Stimulated activated naive CD4-positive, alpha-beta T cell treated with Interleukin-2 at 50 U/mL for 16 hours (primary cell): ENCODE data around the gene SFTPB.
"Not testable (repeated sequence)": the region's sequence is repeated elsewhere in the genome, so short reads cannot be mapped to it uniquely, and the experiment has no call there.

Experiments
- DNase-seq: peaks from one replicate; lab custom pipeline; 2025; lab: John Stamatoyannopoulos, UW

SFTPB gene

DNA sequence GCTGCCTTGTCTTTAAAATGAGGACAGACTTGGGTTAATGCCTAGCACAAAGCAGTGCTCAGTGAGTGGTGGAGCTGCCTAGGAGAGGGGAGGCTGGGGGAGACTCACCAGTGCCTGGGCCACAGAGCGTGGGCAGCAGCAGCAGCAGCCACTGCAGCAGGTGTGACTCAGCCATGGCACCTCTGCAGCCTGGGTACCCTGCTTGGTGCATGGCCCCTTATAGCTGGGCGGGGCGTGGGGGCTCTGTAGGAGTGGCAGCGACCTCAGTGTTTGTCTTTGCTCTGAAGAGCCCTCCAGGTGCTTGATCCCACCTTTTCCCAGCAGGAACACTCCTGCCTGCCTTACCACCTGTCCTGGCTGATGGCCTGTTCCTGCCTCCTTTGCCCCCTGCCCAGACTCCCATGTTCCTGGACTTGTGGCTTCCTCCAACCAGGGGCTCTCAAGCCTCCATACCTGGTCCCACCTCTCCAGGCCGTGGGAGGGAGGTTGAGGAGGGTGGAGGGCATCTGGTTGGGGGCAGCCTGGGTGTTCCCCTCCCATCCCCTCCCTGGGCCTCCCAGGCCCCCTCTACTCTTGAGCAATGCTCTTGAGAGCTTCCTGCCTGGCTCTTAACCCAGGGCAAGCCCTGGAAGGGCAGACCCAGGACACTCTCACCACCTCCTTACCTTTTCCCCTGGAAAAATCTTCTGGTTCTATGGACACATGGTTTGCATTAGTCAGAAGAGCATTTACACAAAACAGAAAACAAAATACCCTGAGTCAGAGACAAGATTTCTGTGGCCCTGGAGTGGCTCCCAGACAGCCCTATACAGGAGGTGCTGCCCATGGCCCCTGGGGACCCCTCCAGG lies at the start of gene SFTPB:
Gene SFTPB (minus strand): TSS at position 191 of the 848 bp plus-strand sequence. CDS start 16 bp downstream, at position 175.
- DNase-seq: no peak

DNA sequence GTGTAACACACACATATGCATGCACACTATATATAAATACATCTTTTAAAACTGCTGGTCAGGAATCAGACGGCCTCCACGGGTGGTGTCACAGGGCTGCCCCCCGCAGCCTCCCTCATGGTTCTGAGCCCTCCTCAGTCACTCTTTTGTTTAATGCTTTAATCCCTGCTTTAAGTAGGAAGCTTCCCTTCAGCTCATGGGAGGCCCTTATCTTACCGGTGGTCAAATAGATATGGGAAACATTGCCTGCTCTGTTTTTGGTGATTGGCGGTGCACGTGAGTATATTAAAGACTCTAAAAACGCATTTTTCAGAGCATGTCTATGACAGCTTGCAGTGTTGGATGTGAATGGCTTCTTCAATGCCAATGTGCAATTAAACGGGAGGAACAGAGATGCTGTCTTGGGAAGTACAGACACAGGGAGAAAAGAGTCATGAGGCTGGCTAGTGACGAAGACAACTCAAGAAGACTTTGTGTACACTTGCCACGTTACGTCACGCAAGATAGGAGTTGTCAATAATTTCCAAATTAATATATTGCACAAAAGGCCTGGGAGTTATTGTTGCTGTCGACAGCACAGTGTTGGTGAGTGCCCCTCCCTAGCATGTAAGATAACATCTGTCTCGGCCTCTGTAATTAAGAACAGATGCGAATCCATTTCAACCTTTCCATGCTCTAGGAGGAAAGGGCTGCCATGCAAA lies 49.5 kb upstream of the SFTPB start:
- DNase-seq: no peak

DNA sequence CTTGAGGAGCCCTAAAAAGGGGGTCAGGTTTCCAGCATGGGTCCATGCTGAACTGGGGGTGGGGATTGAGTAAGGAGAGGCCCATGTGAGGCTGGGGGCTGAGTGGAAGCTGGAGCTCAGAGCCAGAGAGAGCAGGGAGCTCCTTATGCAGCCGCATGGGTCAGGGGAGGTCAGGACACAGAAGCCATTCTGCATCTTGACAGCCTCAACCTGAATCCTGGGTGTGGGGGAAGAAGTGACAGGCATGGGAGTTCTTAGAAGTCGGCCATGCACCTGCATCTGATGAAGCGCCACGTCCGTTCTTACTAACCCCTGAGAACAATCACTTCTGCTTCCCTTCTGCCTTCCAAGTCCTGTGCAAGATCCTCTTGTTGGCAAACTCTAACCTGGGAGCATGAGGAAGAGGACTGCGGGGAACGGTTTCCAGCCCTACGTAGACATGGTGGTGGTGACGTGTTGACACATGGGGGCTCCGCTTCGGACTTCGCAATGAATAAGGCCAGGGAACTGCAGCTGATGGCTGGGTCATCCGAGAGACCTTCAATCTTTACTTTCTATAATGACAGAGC lies 48.4 kb upstream of the SFTPB start:
- DNase-seq: no peak

DNA sequence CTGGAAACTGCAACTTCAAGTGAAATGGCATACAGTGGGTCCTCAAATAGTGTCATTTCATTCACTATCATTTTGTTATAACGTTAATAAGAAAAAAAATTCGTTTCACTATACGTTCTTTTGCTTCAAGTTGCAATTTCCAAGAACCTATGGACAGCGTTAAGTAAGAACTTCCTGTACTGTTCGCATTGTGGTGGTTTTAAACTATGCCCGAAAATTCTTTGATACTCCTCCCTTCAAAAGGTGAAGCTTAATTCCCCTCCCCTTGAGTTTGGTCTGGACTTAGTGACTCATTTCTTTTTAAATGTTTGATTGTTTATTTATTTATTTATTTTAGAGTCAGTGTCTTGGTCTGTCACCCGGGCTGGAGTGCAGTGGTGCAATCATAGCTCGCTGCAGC lies 46.8 kb upstream of the SFTPB start:
- no peak for DNase-seq

DNA sequence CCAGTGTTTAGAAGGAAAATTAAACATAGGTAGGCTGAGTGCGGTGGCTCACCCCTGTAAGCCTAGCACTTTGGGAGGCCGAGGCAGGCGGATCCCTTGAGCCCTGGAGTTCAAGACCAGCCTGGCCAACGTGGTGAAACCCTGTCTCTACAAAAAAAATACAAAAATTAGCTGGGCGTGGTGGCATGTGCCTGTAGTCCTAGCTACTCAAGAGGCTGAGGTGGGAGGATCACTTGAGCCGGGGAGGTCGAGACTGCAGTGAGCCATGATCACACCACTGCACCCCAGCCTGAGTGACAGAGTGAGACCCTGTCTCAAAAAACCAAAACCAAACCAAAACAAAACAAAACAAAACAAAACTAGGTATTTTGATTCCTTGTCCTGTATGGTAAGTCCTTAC lies 46.4 kb upstream of the SFTPB start:
- not testable (repeated sequence) for DNase-seq

DNA sequence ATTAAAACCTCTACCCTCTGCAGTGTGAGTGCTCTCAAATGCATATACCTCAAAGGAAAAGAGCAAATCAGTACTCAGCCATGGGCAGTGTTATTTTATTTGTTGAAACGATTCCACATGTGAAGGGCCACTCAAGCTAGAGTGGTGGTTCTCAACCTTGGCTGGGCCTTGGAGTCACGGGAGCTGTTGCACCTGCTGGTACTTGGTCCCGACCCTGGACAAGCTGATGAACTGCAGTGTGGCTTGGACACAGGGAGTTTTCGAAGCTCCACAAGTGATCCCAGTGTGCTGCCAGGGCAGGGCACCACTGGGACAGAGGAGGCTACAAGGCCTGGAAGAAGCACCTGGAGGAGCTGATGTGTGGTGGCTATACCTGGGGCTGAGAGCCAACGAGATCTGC lies 45.8 kb upstream of the SFTPB start:
- no peak for DNase-seq

DNA sequence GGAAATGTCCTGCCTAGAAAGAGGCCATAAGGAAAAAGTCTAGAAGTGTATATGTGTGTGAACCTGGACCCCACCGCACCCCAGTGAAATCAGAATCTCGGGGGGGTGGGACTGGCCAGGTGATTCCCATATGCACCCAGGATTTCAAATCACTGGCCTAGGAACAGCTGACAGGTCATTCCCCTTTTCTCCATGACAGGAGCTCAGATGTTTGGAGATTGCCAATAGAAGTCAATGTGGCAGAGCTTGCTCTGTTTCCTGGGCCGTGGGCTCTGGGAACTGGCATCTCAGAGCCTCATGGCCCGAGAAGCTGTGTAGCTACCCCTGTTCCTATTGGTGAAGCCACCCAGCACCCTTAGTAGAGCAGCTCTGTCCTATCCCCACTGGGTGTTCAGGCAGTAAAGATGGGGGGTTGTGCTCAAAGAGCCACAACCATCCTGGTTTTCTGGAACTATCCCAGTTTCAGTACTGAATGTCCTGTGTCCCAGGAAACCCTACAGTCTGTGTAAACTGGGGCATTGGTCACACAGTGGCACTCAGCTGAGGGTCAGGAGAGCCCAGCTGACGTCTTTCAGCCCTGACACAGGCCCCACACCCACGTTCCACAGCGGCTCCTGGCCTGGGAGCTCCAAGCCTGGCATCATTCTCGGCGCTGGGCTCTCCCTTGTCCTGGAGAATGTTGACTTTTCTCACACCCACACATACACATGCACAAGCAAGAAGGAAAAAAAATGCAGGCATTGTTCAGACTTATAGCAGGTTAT lies 45.0 kb upstream of the SFTPB start:
- DNase-seq: no peak

DNA sequence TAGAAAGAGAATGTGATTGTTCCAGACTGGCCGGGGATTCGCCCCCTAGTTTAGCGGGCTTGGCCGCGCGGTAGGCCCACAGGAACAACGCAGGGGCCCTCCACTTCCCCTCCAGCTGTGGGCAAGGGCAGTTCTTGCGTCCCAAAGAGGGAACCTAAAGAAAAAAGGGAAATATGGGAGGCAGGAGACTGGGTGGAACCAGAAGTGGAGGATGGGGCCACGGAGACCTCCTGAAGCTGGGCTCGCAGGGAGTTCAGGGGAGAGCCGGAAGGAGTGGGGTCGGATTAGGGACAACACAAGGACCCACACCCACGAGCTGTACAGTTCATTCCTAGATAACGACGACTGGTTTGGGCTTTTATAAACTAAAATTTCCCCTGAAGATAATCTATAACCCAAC lies 44.3 kb upstream of the SFTPB start:
- no peak for DNase-seq

DNA sequence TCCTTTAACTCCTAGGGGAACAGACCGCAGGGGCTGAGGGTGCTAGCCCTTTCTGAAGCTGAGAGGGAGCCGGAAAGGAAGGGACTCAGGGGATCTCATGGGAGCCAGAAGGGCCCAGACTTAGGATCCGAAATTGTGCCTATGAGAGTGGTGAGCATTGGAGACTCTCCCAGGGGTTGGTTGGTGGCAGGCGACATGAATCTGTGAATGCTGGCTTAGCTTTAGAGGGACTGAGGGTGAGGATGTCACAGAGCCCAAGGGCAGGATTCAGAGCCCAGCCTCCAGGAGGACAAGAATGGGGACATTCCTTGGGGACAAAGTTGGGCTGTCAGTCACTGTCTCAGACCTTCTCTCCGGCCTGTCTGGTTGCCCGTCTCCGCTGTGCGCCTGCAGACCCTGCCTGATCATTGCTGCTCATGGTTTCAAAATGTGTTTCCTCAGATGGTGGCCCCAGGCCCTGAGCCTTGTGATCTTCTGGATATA lies 43.6 kb upstream of the SFTPB start:
- no peak for DNase-seq

DNA sequence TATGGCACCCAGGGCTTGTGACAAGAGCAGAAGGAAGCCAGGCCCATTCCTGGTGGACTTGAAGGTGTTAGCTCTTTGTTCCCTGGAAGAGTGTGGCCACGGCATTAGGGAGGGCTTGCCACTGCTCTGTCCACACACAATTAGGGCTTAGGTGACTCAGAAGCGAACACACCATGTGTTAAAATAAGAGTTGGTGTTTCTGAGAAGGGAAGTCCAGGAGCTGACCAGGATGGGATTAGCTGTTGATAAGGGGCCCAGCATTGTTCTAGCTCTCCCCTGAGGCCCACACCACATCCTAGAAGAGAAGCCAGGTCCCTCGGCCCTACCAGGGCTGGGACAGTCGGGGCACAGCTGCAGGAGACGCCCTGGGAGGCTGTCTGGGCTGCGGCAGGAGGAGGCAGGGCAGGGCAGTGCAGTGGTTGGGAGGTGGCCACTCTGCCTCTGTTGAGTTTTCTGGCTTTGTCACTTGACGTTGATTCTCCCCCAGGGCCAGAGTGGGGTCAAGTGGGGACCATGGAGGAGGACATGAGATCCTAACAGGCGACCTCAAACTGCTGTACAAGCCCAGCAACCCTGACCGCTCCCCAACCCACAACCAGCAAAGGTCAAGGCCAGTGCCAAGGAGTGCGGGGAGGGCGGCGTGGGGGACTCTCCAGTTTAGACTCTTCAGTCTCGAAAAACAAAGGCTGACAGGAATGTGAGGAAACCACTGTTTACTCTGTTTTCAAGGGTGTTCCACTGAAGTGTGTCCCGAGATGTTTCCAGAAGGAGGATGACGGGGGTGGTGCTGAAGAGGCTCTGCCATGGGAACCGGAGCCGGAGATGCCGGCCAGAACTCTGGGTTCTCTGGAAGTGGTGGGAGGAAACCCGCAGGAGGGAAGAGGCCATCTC lies 42.9 kb upstream of the SFTPB start:
- no peak for DNase-seq

DNA sequence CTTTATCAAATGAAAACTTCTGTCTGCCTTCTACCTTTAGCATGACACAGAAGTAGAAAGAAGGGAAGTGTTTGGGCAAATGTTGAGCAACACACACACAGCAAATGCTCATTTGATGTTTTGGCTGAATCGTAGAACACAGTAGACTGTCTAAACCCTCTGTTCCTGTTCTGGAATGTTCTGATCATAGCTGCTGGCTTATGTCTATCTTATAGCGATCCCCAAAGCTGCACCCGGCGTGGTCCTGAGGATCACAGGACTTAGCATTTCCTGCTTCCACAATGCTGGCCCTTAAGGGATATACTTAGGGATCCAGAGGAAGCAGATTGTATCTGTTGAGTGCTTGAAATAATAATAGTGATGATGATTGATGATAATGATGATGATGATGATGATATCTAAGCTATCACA lies 41.4 kb upstream of the SFTPB start:
- no peak for DNase-seq

DNA sequence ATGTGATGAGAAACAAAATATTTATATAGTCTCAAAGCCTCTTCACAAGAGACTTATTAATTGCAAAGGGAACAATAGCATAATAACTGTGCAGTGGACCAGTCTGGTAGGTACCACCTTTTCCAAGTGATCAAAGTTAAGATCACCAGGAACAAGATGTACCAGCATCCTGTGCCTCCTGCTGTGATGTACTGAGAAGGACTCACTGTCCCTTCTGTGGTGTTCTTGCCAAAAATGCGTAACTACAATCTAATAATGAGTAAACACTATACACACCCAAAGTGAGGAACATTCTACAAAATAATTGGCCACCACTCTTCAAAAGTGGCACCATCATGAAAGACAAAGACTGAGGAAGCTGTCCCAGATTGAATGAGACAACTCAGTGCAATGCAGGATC lies 40.6 kb upstream of the SFTPB start:
- no peak for DNase-seq

DNA sequence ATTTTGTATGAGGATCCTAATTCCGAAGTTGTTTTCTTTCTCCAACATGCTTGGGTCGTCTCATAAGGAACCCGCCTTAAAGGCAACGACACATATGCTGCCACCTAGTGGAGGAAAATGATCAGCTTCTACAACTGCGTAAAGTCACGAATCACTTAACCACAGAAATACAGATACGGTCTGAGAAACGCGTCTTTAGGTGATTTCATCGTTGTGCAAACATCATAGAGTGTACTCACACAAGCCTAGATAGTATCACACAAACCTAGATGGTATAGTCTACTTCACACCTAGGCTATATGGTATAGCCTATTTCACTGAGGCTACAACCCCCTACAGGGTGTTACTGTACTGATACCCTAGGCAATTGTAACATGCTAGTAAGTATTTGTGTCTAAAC lies 39.3 kb upstream of the SFTPB start:
- DNase-seq: peak; percentile 44

DNA sequence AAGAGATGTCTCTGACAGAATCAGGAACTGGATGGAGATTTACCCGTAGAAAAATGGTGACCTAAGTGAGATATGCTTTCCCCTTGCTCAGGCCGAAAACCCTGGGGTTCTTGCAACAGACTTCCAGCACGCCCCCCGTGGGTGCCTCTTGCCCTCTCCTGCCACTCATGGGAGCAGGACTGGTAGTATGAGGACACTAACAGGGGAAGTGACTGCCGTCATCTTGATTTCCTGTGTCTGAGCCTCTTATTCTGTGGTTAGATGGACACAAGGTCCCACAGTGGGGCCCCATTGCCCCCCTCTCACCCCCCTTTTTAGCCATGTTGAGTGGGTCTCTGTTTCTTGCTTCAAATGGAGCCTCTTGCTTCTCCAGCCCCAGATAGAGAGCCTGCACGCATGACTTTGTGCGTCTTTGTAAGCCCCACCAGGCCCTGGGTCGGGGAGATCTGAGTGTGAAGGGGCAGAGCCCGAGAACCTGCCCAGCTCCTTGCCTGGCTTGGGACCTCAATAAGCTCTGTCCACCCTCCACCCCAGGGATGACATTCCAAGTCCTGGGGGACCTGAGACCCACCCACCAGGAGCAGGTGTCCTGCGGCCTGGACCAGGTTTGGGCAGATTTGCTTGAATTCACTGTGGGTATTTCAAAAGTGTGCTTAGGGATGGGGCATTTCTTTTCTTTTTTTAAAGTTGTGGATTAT lies 38.7 kb upstream of the SFTPB start:
- DNase-seq: no peak

DNA sequence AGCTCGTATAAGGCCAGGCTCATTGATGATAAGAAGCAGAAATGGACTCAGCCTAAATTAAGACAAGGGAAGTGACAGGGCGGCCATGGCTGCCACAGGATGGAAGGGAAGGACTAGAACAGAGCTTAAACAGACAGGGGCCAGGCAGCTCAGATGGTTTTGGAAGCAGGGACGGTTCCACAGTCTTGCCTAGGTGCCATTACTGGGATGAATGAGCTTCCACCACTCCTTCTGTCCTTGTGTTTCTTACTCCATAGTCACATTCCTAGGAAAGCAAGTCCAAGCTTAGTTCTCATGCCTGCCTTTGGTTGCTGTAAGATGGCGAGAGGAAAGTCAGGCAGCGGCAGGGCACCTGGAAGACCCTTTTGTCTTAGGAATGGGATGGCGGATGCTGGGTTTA lies 38.1 kb upstream of the SFTPB start:
- no peak for DNase-seq

DNA sequence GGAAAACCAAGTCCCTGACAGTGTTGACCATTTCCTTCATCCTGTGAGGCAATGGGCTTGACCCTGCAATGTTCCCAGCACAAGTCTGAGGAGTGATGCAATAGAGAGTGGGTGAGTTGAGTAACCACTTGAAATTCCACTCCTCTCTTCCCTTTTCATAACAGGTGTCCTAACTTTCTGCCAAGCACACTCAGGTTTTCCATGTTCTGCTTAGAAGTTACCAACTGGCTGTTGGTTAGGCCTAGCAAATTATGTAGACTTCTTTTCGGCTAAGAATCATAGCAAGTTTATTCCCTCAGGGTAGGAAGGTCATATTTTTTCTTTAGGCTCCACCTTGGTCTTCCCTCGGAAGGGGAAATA lies 37.7 kb upstream of the SFTPB start:
- no peak for DNase-seq

DNA sequence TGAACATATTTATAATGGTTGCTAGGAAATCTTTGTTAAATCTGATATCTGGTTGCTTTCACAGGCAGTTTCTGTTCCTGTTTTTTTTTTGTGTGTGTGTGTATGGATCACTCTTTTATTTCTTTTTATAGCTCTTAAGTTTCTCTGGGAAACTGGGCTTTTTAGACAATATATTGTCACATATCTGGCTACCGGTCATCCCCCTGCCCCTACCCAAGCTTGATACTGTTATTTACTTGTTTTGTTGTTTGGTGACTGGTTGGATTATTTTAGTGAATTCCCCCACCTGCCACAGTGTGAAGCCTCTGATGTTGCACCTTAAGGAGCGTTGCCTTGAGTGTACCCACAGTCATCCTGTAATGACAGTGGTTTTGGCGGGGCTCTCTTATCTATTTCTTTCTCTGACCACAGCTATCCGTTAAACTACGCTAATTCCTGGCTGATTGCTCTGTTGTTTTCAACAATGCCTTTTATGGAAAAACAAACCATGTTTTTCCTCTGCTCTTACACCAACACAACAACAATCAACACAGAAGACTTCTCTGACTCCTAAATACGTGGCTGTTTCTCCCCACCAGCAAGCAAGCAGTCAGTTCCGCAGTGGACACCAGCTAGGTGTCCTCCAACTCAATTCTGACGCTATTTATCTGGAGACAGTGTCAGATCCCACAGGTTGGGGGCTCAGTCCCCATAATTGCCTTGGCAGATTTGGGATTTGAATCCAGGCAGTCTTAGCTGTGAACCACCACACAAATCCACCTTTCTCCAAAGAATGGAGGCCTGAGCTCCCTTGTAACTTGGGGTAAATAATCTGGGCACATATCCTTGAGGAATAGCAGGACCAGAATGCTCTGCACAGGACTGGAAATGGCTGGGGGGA lies 37.0 kb upstream of the SFTPB start:
- no peak for DNase-seq

DNA sequence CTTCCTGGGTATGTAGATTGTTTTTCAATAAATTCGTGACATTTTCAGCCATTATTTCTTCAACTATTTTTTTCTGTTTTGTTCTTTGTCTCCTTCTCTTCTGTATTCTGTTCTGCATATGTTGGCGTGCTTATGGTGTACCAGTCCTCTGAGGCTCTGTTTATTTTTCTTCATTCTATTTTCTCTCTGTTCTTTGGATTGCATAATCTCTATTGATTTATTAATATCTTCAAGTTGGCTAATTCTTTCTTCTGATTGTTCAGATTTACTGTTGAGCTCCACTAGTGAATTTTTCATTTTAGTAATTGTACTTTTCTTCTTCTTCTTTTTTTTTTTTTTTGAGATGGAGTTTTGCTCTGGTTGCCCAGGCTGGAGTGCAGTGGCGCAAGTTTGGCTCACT lies 36.0 kb upstream of the SFTPB start:
- DNase-seq: no peak

DNA sequence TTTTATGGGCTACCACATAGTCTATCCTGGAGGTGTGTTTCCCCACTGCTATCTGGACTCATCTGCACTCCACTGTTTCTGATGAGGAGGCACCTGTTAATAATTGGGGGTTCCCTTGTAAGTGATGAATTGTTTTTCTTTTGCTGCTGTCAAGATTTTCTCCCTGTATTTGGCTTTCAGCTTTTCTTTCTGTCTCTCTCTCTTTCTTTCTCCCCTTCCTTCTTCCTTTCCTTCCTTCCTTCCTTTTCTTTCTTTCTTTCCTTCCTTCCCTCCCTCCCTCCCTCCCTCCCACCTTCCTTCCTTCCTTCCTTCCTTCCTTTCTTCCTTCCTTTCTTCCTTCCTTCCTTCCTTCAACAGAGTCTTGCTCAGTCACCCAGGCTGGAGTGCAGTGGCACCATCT lies 35.3 kb upstream of the SFTPB start:
- DNase-seq: no peak

DNA sequence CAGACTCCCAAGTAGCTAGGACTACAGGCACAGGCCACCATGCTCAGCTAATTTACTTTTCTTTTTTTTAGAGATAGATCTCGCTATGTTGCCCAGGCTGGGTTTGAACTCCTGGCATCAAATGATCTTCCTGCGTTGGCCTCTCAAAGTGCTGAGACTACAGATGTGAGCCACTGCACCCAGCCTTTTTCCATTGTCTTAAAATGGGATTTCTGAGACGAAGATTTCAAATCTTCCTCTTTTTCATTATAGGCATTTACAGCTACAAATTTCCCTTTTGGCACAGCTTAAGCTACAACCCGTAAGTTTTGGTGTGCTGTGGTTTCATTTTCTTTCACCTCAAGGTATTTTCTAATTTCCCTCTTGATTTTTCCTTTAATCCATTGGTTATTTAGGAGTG lies 34.8 kb upstream of the SFTPB start:
- no peak for DNase-seq
